Stimulated activated CD8-positive, alpha-beta memory T cell treated with anti-CD3 and anti-CD28 coated beads, Interleukin-12 subunit alpha, Interleukin-12 subunit beta, amount 100 ng/mL, for 4 hours (primary cell): ENCODE data around the gene COPG2.

Experiments used
- DNase-seq: peaks from one replicate; pipeline ENCODE4 v3.0.0-alpha.2; 2020; ENCODE audit warnings: low read depth

Gene COPG2

GRCh38 chr7:130473876-130474275 is 194.7 kb downstream of the COPG2 start:
- no peak for DNase-seq

- DNase-seq: no peak
These were observed 195.3 kb downstream of the COPG2 start for GRCh38 chr7:130473289-130473688.

GRCh38 chr7:130471974-130472373 is 196.6 kb downstream of the COPG2 start:
- no peak for DNase-seq

- no peak for DNase-seq
These were observed 199.9 kb downstream of the COPG2 start for GRCh38 chr7:130468612-130469011.

GRCh38 chr7:130463553-130464434 is 204.8 kb downstream of the COPG2 start:
- no peak for DNase-seq

- DNase-seq: no peak
These were observed 207.3 kb downstream of the COPG2 start for GRCh38 chr7:130461272-130461671.

GRCh38 chr7:130458257-130458656 is 210.3 kb downstream of the COPG2 start:
- DNase-seq: no peak
